GM23338 (cell line): ENCODE data around the gene PRCC. TPM values are rescaled to one million over a fixed set of nuclear protein-coding genes. Genes with fewer than 3 reads are reported as not detected.

Experiments
- ATAC-seq: fragments of 200-7000 bp; cut with Tn5 transposase; 3 replicates; pipeline ENCODE4 v1.9.1; 2020
- DNase-seq: peaks from one replicate; pipeline ENCODE4 v3.0.0-alpha.2; 2015; ENCODE audit warnings: low spot score
- H2AFZ ChIP-seq: fragments of 200-600 bp; sonication (generic); 2 replicates; pipeline ENCODE4 v1.8.0; 2016; ENCODE audit warnings: antibody characterized with exemption, mild to moderate bottlenecking, moderate library complexity
- H3F3A ChIP-seq: fragments of 200-600 bp; sonication (generic); replicated peaks from 2 replicates; pipeline ENCODE4 v1.8.0; 2017; ENCODE audit warnings: antibody characterized with exemption, mixed run types, low read depth
- H3K27ac ChIP-seq: fragments of 200-600 bp; sonication (generic); 2 replicates; pipeline ENCODE4 v1.6.1; 2016; ENCODE audit warnings: low read depth
- H3K27me3 ChIP-seq: fragments of 200-600 bp; sonication (generic); 2 replicates; pipeline ENCODE4 v1.8.0; 2016; ENCODE audit warnings: mild to moderate bottlenecking, mixed run types, moderate library complexity; ENCODE audit not compliant: insufficient read depth
- H3K36me3 ChIP-seq: fragments of 200-600 bp; sonication (generic); 2 replicates; pipeline ENCODE4 v1.8.0; 2016; ENCODE audit warnings: mild to moderate bottlenecking; ENCODE audit not compliant: insufficient read depth
- H3K4me1 ChIP-seq: fragments of 200-600 bp; sonication (generic); 2 replicates; pipeline ENCODE4 v1.8.0; 2016; ENCODE audit warnings: mild to moderate bottlenecking, moderate library complexity; ENCODE audit not compliant: insufficient read depth
- H3K4me2 ChIP-seq: fragments of 200-600 bp; sonication (generic); 2 replicates; pipeline ENCODE4 v1.7.1; 2017; ENCODE audit warnings: mixed run types
- H3K4me3 ChIP-seq: fragments of 200-600 bp; sonication (generic); 2 replicates; pipeline ENCODE4 v1.6.1; 2016; ENCODE audit warnings: mixed run types
- H3K79me2 ChIP-seq: fragments of 200-600 bp; sonication (generic); replicated peaks from 2 replicates; pipeline ENCODE4 v1.8.0; 2017; ENCODE audit warnings: mild to moderate bottlenecking; ENCODE audit not compliant: insufficient read depth
- H3K9me2 ChIP-seq: fragments of 200-600 bp; sonication (generic); 2 replicates; pipeline ENCODE4 v1.8.0; 2017; ENCODE audit not compliant: insufficient read depth
- H4K20me1 ChIP-seq: fragments of 200-600 bp; sonication (generic); replicated peaks from 2 replicates; pipeline ENCODE4 v1.8.0; 2017; ENCODE audit warnings: mild to moderate bottlenecking; ENCODE audit not compliant: insufficient read depth
- H3K27ac Mint-ChIP-seq: 2 replicates; pipeline ENCODE4 v1.8.0; 2020; ENCODE audit warnings: inconsistent platforms, mild to moderate bottlenecking, moderate library complexity, mixed read lengths
- H3K27me3 Mint-ChIP-seq: 3 replicates; pipeline ENCODE4 v1.8.0; 2022; ENCODE audit warnings: low read depth, mild to moderate bottlenecking, moderate library complexity, mixed read lengths, inconsistent platforms; ENCODE audit not compliant: insufficient read depth, poor library complexity
- H3K36me3 Mint-ChIP-seq: 3 replicates; pipeline ENCODE4 v1.8.0; 2021; ENCODE audit warnings: low read depth, mild to moderate bottlenecking, inconsistent platforms, moderate library complexity, mixed read lengths
- H3K4me1 Mint-ChIP-seq: 3 replicates; pipeline ENCODE4 v1.8.0; 2020; ENCODE audit warnings: mild to moderate bottlenecking, inconsistent platforms, mixed read lengths
- H3K4me3 Mint-ChIP-seq: 3 replicates; pipeline ENCODE4 v1.8.0; 2021; ENCODE audit warnings: moderate library complexity, mild to moderate bottlenecking, inconsistent platforms, mixed read lengths
- H3K9me3 Mint-ChIP-seq: 3 replicates; pipeline ENCODE4 v1.8.0; 2020; ENCODE audit warnings: moderate library complexity, mild to moderate bottlenecking, inconsistent platforms, mixed read lengths
- CTCF ChIP-seq, 2 experiments: fragments of 200-600 bp in 1 of 2; sonication (generic) in 1 of 2; conservative IDR thresholded peaks; 2 replicates each; pipeline versions ENCODE4 v1.5.1 to v1.6.1; 2016 to 2017; ENCODE audit warnings: antibody characterized with exemption in 2 of 2, low read depth in 2 of 2, mild to moderate bottlenecking in 2 of 2, moderate library complexity in 1 of 2
- EZH2 ChIP-seq: fragments of 200-600 bp; sonication (generic); IDR thresholded peaks from one replicate; pipeline ENCODE4 v1.8.0; 2017; ENCODE audit warnings: antibody characterized with exemption, mild to moderate bottlenecking, low read depth; ENCODE audit not compliant: unreplicated experiment
- EZH2phosphoT487 ChIP-seq: fragments of 200-600 bp; sonication (generic); IDR thresholded peaks from one replicate; pipeline ENCODE4 v1.8.1; 2018; ENCODE audit warnings: antibody characterized with exemption; ENCODE audit not compliant: unreplicated experiment
- POLR2AphosphoS5 ChIP-seq: IDR thresholded peaks from 2 replicates; pipeline ENCODE4 v1.6.1; 2016; ENCODE audit warnings: antibody characterized with exemption, low read depth
- STAT1 ChIP-seq: IDR thresholded peaks from one replicate; pipeline ENCODE4 v1.6.1; 2016; ENCODE audit warnings: antibody characterized with exemption; ENCODE audit not compliant: unreplicated experiment
- ZNF331 ChIP-seq: fragments of 250-450 bp; sonication (Bioruptor Pico); IDR thresholded peaks from 2 replicates; pipeline ENCODE4 v1.5.0; 2020; ENCODE audit warnings: low read depth, mild to moderate bottlenecking, moderate library complexity
- polyA plus RNA-seq: library from polyadenylated mRNA; unstranded; fragments of >200 nt; fragmentation: Nextera tagmentation; extraction: Ambion mirVana; gene quantifications from 2 replicates; pipeline ENCODE4 v1.2.1, GENCODE V29; 2016
- total RNA-seq: library from RNA; depleted of rRNA; stranded (reverse); fragments of >200 nt; shearing (Covaris generic); gene quantifications from 2 replicates; pipeline ENCODE4 v1.2.3, GENCODE V29; 2014

The PRCC gene
- total and polyA plus RNA-seq, 2 experiments from 2014 or later = 66.2 to 72.9 TPM

- no peaks in the 10 kb centered on the region for H3K9me2 ChIP-seq
- Mint-ChIP-seq H3K27me3 (peaks cover 87% of the 10 kb centered on the region), H3K36me3 (no peaks in the 10 kb centered on the region), H3K4me3 (peak overlapping the region; percentile 43; the same call in 2 of the 3 replicates), H3K4me1 (peaks cover 18% of the 10 kb centered on the region), H3K9me3 (no peaks in the 10 kb centered on the region), H3K27ac (no peak overlapping the region)
- H3K79me2 ChIP-seq = no peaks in the 10 kb centered on the region
- H4K20me1 ChIP-seq = no peaks in the 10 kb centered on the region; the same call in 1 of the 2 replicates
- no peak overlapping the region for H3K27ac ChIP-seq
- peaks cover 14% of the 10 kb centered on the region for H3K4me1 ChIP-seq
- H3K4me2 ChIP-seq = peak overlapping the region; percentile 89
- TF ChIP-seq EZH2 (peak; percentile 83), ZNF331 (no peak)
- peak overlapping the region; percentile 63 for H3K4me3 ChIP-seq
- no peak overlapping the region for H2AFZ ChIP-seq
- no peaks in the 10 kb centered on the region for H3F3A ChIP-seq
- DNase-seq (no peak), ATAC-seq (no peak; the same call in 2 of the 3 replicates)
- peaks cover 99% of the 10 kb centered on the region for H3K27me3 ChIP-seq
- H3K36me3 ChIP-seq = no peaks in the 10 kb centered on the region
Measured at GRCh38 chr1:156845953-156846545, 78.7 kb downstream of the PRCC start.

GRCh38 chr1:156846643-156847042 is 79.3 kb downstream of the PRCC start:
- no peaks in the 10 kb centered on the region for H3K79me2 ChIP-seq
- H3K27me3 ChIP-seq = peaks cover 99% of the 10 kb centered on the region
- TF ChIP-seq ZNF331 (no peak), STAT1 (no peak), EZH2 (no peak), CTCF (conservative IDR thresholded peaks at IDR 0.05; ENCODE audit: low read depth in 2 of 2) (no peak)
- no peak overlapping the region for H2AFZ ChIP-seq
- Mint-ChIP-seq H3K27me3 (peaks cover 92% of the 10 kb centered on the region), H3K36me3 (no peaks in the 10 kb centered on the region), H3K9me3 (no peaks in the 10 kb centered on the region), H3K27ac (no peak overlapping the region), H3K4me3 (peak overlapping the region; percentile 43; the same call in 1 of the 3 replicates), H3K4me1 (peaks cover 16% of the 10 kb centered on the region)
- no peak for DNase-seq
- H3K4me3 ChIP-seq = no peak overlapping the region
- no peak overlapping the region for H3K4me2 ChIP-seq
- peaks cover 12% of the 10 kb centered on the region for H3K4me1 ChIP-seq
- no peaks in the 10 kb centered on the region for H3K9me2 ChIP-seq
- H4K20me1 ChIP-seq = no peaks in the 10 kb centered on the region; the same call in 1 of the 2 replicates
- H3F3A ChIP-seq = no peaks in the 10 kb centered on the region
- no peaks in the 10 kb centered on the region for H3K36me3 ChIP-seq
- H3K27ac ChIP-seq = no peak overlapping the region
- no peak for ATAC-seq

- Mint-ChIP-seq H3K27ac (no peak overlapping the region), H3K9me3 (no peaks in the 10 kb centered on the region), H3K4me1 (peaks cover 16% of the 10 kb centered on the region), H3K36me3 (no peaks in the 10 kb centered on the region), H3K27me3 (peaks cover 88% of the 10 kb centered on the region), H3K4me3 (peak overlapping the region; percentile 66)
- Histone ChIP-seq H3K9me2 (no peaks in the 10 kb centered on the region), H3K79me2 (no peaks in the 10 kb centered on the region), H3K27ac (no peak overlapping the region), H3K4me3 (peak overlapping the region; percentile 63), H3K4me1 (peaks cover 12% of the 10 kb centered on the region), H3K27me3 (peaks cover 99% of the 10 kb centered on the region), H3K36me3 (no peaks in the 10 kb centered on the region), H2AFZ (peak overlapping the region; percentile 96), H3K4me2 (peak overlapping the region; percentile 81), H3F3A (no peaks in the 10 kb centered on the region), H4K20me1 (no peaks in the 10 kb centered on the region; the same call in 1 of the 2 replicates)
- ATAC-seq = no peak
- no peak for DNase-seq
- no peak for TF ChIP-seq EZH2phosphoT487
- no peak for TF ChIP-seq POLR2AphosphoS5
Measured at GRCh38 chr1:156847591-156848460, 80.5 kb downstream of the PRCC start.
